GM21447 (cell line): ENCODE measurements around the gene ATXN7L2.

Source experiments
- ATAC-seq: cut with Tn5 transposase; IDR thresholded peaks from one replicate; pipeline ENCODE4 v1.9.1; 2021; ENCODE audit not compliant: unreplicated experiment

Gene ATXN7L2

DNA sequence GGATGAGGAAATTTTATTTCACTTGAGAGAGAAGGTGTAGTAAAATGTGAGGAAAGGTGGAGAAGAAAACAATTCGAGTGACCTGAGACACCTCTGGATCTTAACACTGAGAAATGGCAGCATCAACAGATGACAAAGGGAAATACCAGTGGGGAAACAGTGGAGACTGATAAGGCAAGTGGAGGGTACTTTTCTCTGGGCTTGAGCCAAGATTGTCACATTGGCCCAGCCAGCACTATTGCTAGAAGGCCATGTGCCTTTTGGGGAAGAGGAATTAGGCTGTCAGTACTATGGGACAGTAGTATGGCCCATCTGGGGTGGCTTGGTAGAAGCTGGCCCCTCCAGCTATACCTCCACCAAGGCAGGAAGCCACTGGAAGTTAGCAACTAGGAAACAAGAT is 9.0 kb upstream of the ATXN7L2 start:
- no peak for ATAC-seq

DNA sequence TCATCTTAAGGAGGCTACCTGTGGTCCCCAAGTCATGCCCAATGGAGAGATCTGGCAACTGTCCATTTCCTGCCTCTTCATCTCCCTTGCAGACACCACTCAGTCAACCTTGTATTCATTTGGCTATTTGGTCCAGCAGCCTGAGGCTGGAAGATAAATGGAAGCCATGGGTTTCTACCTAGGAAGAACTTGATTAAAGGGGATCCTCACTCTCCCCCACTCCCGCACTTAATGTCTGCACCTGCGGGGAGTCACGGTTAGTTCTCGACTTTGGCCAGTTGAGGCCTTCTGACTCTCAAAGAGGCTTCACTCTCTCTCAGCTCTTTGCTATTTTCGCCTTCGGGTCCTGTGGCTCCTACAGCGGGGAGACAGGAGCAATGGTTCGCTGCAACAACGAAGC is 8.4 kb upstream of the ATXN7L2 start:
- no peak for ATAC-seq

DNA sequence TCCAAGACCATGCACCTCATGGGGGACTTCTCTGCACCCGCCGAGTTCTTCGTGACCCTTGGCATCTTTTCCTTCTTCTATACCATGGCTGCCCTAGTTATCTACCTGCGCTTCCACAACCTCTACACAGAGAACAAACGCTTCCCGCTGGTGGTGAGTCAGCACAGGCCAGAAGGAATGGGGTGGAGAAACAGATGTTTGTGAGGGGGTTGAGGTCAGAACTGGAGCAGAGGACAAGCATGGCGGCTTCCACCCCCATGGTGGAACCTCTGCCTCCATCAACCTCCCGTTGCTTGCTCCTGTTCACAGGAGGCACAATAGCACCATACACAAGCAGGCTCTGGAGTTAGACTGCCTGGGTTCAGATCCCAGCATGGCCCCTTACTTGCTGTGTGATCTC is 6.9 kb upstream of the ATXN7L2 start:
- no peak for ATAC-seq

DNA sequence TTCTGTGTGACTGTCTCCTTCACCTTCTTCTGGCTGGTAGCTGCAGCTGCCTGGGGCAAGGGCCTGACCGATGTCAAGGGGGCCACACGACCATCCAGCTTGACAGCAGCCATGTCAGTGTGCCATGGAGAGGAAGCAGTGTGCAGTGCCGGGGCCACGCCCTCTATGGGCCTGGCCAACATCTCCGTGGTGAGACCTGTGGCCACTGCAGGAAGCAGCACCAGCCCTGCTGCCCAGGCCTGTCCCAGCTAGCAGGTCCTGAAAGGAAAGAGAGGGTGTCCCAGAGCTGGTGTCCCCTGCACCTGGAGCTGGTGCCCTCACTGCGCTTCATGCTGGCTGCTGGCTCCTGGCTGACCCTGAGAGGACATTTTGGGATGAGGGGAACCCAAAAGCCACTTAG is 5.9 kb upstream of the ATXN7L2 start:
- ATAC-seq = no peak

DNA sequence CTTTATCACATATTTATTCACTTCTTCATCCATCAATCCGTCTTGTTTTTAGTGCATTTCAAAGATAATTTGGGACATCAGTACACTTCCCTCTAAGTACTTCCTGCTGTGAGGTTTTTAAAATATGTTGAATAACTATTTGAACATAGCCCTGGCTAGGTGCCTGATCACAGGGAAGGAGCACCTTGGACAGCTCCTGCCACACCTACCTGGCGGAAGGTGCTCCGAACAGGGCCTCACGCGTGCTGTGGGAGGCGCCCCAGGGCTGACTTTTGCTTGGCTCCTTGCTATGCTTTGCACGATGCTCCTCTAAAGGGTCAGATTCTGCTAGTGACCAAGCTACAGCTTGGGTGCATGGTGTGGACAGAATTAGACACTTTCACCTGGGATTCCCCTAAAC is 4.9 kb upstream of the ATXN7L2 start:
- no peak for ATAC-seq

DNA sequence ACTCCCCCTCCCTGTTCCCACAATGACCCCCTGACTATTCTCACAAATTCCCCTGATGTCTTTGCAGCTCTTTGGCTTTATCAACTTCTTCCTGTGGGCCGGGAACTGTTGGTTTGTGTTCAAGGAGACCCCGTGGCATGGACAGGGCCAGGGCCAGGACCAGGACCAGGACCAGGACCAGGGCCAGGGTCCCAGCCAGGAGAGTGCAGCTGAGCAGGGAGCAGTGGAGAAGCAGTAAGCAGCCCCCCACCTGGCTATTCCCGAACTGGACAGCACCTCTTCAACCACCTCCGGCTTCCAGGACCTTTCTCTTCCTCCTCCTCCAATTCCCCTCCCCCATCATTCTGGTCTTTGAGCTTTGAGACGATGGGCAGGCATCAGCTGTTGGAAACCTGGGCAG is 4.4 kb upstream of the ATXN7L2 start:
- ATAC-seq = no peak

DNA sequence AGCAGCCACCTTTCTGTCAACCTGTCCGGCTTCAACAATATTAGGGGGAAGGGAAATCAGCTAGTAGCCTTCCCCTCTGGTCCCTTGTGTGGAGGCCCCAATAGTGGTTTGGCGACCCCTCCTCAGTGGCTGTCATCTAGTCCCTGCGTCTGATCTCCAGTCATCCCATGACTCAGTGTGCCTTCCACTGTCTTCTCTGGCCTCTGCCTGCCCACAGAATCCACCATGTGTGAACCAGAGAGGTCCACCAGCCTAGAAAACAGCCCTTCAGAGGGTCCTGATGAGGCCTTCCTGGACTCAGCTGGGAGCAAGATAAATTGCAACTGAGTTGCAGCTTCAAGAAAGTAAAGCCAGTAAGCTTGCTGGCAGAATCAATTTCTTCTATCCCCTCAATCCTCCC is 3.8 kb upstream of the ATXN7L2 start:
- no peak for ATAC-seq

DNA sequence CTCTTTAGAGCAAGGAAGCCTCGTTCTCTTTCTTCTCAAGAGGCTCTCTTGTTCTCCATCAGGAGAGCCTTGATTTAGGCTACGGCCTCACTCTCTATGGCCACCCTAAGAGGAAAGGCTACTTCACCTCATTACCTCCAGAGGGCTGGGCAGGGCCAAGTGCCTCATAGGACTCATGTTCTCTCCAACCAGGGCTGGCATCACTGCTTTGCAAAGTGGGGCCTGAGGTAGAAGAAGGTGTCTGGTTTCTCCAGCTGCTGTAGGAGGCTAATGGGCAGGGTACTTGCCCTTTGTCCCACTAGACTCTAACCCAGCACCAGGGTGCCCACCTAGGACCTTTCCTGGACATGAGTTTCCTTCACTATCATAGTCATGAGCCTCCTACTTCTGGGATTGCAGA is 2.1 kb upstream of the ATXN7L2 start:
- ATAC-seq = no peak

DNA sequence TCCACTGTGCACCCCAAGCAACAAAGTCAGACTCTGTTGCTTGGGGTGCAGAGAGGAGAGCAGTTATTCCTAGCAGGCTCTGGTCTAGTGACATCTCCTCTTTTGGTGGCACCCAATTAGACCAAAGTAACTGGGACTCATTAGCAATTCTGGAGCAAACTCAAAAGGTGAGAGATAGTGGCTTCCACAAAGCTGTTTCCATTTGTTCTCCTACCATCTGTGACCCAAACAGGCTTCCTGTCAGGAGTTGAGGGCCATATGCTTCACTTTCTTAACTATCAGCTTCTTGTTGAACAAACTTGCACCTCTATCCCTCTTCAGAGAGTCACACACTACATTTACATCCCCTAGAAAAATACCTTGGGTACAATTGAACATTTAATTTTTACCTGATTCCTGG is 1.5 kb upstream of the ATXN7L2 start:
- no peak for ATAC-seq

DNA sequence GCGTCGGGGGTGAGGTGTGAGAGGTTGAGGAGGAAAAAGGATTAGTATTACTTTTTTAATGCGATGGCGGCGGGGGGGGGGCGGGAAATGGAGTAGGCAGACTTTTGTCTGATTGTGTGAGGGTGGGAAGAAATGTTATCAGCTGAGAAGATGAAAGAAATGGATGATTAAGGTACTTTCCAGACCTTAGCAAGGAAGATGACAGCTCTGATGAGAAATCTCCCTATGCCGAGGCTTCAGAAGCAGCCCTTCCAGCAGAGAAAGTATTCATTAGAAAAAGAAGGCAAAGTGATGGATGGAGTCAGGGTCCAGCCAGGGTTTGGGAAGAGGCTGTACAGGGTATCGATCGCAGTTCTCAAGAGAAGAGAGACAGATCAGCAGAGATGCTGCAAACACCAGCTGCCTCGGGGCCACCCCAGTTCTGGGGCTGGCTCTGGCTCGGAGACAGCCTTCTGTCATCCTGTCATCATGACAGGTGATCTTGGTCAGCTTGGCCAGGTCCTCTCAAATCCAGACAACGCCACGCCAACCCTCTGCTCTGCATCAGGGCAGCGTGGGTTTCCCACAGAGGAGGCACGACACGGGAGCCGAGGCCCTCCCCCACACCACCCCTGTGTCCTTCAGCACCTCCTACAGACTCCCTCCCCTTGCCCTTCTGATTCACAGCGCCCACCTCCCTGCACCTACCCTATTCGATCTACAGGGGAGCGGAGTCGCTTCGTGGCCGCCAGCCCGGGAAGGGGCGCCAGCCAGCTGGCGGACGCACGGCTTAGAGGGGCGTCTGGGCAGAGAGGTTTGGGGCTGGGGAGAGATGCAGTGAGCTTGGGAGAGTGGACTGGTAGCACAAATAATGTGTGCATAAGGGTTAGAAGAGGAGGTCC is 674 bp upstream of the ATXN7L2 start:
- ATAC-seq = peak; percentile 11

DNA sequence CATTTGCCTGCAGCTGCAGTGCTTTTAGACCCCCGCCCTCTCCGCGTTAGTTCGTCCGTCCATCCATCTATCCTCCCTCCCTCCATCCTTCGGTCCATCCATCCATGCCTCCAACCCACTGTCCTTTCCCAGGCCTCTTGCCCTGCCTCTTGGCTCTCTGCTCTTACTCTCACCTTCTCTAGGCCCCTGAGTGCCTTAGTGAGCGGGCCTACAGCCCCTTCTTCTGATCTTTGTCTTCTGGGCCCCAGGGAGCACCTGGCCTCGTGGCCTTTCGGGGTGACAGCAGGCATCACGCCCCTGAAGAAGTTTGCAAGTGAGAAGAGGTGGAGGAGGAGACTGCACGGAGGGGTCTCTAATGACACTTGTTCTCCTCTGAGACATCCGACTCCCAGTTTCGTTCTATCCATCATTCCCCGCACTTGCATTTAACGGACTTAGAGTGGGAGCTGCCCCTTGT is 842 bp downstream of the ATXN7L2 start:
- no peak for ATAC-seq

DNA sequence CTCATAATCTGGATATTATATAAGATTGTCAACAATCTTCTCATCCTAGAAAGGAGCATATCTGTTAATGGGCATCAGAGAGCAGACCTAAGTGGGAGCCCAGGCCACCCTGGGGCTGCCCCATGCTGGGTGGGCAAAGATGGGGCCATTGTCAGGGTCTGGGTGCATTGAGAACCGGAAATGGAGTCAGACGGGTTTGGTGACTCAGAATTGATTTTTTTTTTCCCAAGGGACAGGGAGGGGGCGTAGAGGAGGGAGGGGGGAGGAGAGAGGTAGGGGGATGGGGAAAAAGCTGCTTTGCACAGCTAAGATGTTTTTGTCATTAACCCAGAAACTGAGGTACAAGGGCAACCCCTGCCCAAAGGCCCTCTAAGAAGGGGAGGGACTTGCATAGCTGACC is 1.3 kb downstream of the ATXN7L2 start:
- no peak for ATAC-seq

DNA sequence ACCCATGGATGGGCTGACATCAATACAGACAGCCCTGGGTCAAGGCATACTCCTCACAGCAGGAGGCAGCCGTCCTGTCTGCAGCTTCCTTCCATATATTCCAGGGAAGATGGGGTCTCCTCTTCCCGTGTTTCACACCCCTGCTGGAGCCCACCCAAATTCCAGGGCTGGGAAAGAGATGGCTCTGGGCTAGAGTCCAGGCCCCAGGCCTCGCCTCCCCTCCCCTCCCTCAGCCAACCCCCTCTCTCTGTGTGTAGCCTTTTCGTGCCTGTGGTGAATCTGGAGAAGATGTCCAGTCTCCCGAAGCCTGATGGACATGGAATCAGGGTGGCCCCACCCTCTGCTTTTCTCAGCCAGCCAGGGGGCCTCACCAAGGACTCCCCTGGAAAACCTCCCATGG is 3.6 kb downstream of the ATXN7L2 start:
- ATAC-seq = no peak

DNA sequence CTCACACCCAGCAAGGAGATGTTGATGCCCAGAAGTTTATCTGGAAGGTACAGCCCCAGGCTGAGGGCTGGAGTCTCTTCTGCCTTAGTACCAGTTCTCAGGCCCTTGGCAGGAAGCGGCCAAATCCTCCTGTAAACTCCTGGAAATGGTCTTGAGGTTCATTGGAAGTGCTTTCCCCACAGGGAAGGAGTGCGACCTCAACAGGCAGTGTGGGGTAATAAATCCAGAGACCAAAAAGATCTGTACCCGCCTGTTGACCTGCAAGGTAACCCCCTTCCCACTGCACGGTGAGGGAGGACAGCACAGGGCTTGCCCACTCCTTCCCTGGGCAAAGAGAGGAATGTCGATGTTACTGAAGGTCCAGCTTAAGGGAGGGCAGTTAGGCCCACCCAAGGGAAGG is 4.5 kb downstream of the ATXN7L2 start:
- ATAC-seq = no peak

DNA sequence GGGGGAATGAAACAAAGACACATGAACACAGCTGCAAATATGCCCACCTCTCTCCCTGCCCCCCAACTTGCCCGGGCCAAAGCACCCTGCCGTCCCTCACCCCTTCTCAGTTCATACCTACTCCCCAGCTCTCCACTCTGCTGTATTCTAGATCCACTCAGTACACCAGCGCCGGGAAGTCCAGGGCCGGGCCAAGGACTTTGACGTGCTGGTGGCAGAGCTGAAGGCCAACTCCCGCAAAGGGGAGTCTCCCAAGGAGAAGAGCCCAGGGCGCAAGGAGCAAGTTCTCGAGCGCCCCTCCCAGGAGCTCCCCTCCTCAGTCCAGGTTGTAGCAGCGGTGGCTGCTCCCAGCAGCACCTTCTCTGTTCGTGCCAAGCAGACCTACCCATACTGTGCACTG is 5.0 kb downstream of the ATXN7L2 start:
- no peak for ATAC-seq

DNA sequence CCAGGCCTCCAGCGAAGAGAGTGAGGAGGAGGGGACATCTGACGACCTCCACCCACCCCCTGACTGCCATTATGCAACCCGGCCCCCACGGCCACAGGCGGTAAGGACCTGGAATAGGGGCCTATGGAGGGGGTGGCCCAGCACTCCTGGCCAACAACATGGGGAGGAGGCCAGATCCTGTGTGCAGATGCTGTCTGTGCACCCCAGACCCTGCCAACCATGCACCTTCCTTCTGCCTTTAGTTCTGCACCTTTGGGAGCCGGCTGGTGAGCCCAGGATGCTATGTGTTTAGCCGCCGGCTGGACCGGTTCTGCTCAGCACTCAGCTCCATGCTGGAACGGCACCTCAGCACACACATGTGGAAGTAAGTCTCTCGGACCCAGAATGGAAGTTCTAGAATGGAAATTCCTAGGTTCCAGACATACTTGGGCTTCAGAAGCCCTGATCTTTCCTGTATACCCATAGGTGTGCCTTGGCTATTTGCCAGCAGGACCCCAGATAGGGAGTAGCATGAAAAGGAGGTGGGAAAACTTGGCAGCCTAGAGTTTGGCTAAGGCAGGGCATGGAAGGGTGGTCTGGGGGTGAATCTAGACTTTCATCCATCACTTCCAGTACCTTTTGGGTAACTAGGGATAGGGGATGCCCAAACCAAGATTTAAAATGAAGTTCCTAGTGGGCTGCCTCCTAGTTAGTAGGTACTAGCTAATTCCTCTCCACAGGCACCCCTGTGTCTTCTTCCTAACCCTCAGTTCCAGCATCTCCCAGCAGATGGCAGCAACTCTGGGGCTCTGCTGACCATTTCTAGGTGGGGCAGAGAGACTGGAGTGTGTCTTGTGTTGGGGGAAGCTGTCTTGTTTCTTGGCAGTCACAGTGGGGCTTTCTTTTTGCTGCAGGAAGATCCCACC is 6.6 kb downstream of the ATXN7L2 start:
- no peak for ATAC-seq

DNA sequence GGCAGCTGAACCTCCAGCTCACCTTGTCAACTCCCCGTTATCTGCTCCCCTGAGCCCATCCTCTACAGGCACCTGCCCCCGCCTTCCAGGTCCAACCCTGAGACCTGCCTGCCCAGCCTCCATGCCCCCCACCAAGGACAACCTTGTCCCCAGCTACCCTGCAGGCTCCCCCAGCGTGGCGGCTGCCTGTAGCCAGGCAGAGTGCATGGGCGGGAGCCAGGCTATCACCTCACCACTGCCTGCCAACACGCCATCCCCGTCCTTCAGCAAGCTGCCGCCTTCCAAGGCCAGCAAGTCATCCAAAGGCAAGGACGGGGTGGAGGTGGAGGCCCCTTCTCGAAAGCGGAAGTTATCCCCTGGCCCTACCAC is 7.2 kb downstream of the ATXN7L2 start:
- ATAC-seq = no peak

DNA sequence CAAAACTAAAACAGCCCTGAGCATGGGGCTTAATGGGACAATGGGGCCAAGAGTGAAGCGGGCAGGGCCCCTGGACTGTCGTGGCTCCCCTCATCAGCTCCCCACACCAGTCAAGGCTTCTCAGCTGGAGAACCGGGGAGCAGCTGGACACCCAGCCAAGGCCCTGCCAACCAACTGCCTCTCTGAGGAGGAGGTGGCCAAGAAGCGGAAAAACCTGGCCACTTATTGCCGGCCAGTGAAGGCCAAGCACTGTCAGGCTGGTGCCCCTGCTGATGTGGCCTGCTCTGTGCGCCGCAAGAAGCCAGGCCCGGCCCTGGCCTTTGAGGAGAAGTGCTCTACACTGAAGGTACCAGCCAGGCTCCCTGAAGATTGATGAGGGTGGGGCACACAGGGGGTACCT is 7.7 kb downstream of the ATXN7L2 start:
- no peak for ATAC-seq

DNA sequence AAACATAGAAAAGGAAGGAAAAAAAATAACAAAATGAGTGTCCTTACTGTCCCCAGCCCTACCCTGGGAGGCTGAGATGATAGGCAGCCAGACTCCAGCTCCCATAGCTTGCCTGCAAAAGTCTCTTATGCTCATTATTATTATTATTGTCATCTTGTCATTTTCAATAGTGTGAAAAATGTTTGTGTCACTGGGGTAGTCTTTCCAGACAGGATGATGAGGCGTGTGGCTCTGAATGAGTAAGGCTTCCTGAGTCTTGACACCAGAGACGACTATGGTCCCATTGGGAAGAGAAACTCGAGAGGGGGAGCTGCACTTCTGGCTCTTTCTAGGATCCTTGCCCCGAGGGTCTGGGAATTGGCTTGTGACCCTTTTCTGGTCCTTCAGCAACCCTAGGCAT is 9.1 kb downstream of the ATXN7L2 start:
- ATAC-seq = no peak

DNA sequence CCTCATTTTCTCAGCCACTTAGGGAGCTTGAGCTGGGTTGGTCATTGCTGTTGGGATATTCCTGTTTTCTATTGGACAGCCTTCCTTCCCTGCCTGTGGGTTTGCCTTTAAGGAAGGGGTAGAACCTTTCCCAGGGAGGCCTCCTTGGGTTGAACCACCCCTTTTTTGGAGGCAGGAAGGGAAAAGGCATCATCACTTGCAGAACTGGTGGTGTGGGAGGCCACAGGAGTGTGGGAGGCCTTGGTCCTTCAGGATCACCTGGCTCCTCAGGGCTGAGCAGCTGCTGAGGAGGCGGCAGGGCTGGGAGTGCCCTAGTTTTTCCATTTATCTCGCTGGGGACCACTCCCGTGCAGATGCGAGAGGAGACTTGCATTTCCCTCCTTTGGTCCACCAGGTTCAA is 9.5 kb downstream of the ATXN7L2 start:
- no peak for ATAC-seq

DNA sequence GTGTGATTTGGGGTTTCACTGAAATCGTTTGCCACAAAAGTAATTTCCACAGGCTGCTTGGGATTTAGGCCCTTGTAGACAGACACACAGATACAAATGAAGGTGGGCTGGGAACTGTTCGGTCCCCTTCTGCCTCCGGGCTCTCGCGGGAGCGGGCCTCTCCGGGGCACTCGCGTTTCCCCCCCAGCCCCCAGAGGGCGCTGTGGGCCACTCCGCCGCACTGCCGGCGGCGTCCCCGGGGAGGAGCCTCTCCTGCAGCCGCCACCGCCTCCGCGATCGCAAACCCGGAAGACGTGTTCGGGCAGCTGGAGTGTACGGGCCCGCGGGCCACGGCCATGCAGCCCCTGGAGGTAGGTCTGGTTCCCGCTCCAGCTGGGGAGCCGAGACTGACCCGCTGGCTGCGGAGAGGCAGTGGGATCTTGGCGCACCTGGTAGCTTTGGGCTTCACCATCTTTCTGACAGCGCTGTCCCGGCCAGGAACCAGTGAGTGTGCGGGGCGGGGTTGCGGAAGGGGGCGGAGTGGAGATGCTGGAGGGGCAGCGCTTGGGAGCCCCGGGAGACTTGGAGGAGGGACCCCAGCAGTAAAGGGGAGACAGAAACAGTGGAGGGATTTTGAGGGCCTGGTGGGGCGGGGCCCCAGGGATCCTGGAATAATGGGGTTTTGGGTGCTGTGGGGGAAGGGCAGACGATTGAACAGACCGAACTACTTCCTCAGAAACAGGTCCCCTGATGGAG is 10.3 kb downstream of the ATXN7L2 start, which contains the start of gene CYB561D1:
TSS of gene CYB561D1 (plus strand) at position 290 of the 735 bp plus-strand sequence. CDS start at position 336, 46 bp downstream.
- peak; percentile 87 for ATAC-seq
